GM12878 (cell line): Measurements from ENCODE around the gene ISOC2. TPM values are rescaled to one million over a fixed set of nuclear protein-coding genes. Genes with fewer than 3 reads are reported as not detected.

Experiments
- CBX3 ChIP-seq: fragments of 200-600 bp; sonication (generic); IDR thresholded peaks from 2 replicates; pipeline ENCODE4 v1.6.1; 2016; ENCODE audit warnings: low read depth, borderline replicate concordance
- ESRRA ChIP-seq: IDR thresholded peaks from 2 replicates; pipeline ENCODE4 v1.6.1; 2012; ENCODE audit warnings: mild to moderate bottlenecking, low read length, improper control_type of control experiment
- GATAD2B ChIP-seq: fragments of 450-650 bp; conservative IDR thresholded peaks from 2 replicates; pipeline ENCODE4 v1.6.1; 2017; ENCODE audit warnings: low read depth, mild to moderate bottlenecking, moderate library complexity
- JUNB ChIP-seq: IDR thresholded peaks from 2 replicates; pipeline ENCODE4 v1.6.1; 2016; ENCODE audit warnings: antibody characterized with exemption, mild to moderate bottlenecking
- MTA2 ChIP-seq: fragments of 450-650 bp; IDR thresholded peaks from 2 replicates; pipeline ENCODE4 v1.6.1; 2016; ENCODE audit warnings: low read depth, mild to moderate bottlenecking, moderate library complexity
- NBN ChIP-seq: fragments of 450-650 bp; IDR thresholded peaks from 2 replicates; pipeline ENCODE4 v1.6.1; 2016
- NR2F1 ChIP-seq: fragments of 450-650 bp; conservative IDR thresholded peaks from 2 replicates; pipeline ENCODE4 v1.6.1; 2017; ENCODE audit warnings: mild to moderate bottlenecking
- SMAD1 ChIP-seq: fragments of 450-650 bp; IDR thresholded peaks from 2 replicates; pipeline ENCODE4 v1.6.1; 2018; ENCODE audit warnings: mild to moderate bottlenecking, low read depth; ENCODE audit not compliant: partially characterized antibody
- YY1 ChIP-seq: IDR thresholded peaks from 2 replicates; pipeline ENCODE4 v1.6.1; 2011; ENCODE audit warnings: low read depth, mild to moderate bottlenecking, low read length
- ZZZ3 ChIP-seq: IDR thresholded peaks from 2 replicates; pipeline ENCODE4 v1.6.1; 2011; ENCODE audit warnings: low read depth; ENCODE audit not compliant: control insufficient read depth, insufficient read length
- polyA plus RNA-seq, 11 experiments: library from polyadenylated mRNA; depleted of rRNA in 4 of 11; unstranded in 6 of 11; stranded (reverse) in 5 of 11; fragments of >200 nt; fragmentation: Nextera tagmentation in 4 of 11; fragmentation: Illumina TruSeq in 1 of 11; extraction: Ambion mirVana in 4 of 11; extraction: Trizol in 1 of 11; gene quantifications; 1 replicate in 1 of 11; 2 replicates in 10 of 11; pipeline versions ENCODE4 v1.2.1 to v1.2.3, GENCODE V29; 2011 to 2016; ENCODE audit warnings: inconsistent platforms in 2 of 11, missing spikeins in 2 of 11, low read depth in 1 of 11
- total RNA-seq, 4 experiments: library from RNA; depleted of rRNA in 3 of 4; stranded (reverse); fragments of >200 nt in 3 of 4; fragmentation: Illumina TruSeq in 1 of 4; extraction: Trizol in 1 of 4; gene quantifications; 2 replicates each; pipeline versions ENCODE4 v1.2.1 to v1.2.3, GENCODE V29; 2013 to 2021
- TF ChIP-seq, protein P1 (sequence below): IDR thresholded peaks from 2 replicates; pipeline ENCODE4 v1.6.1; 2011; ENCODE audit warnings: borderline replicate concordance, low read depth, mild to moderate bottlenecking, moderate library complexity, low read length; ENCODE audit not compliant: insufficient read depth, poor library complexity, severe bottlenecking
- TF ChIP-seq, protein P2 (sequence below): fragments of 450-650 bp; IDR thresholded peaks from 2 replicates; pipeline ENCODE4 v1.6.1; 2018; ENCODE audit warnings: mild to moderate bottlenecking, low read depth, moderate library complexity; ENCODE audit not compliant: partially characterized antibody
- TF ChIP-seq, protein P3 (sequence below): fragments of 450-650 bp; formaldehyde crosslinking; IDR thresholded peaks from 2 replicates; pipeline ENCODE4 v1.4.0; 2022; ENCODE audit warnings: mild to moderate bottlenecking, moderate library complexity
- TF ChIP-seq, protein P4 (sequence below): IDR thresholded peaks from 2 replicates; pipeline ENCODE4 v1.6.1; 2012; ENCODE audit warnings: low read depth, low read length, improper control_type of control experiment
- TF ChIP-seq, protein P5 (sequence below): IDR thresholded peaks from 2 replicates; pipeline ENCODE4 v1.6.1; 2012; ENCODE audit warnings: low read length, inconsistent platforms
- TF ChIP-seq, protein P6 (sequence below), 3 experiments: IDR thresholded peaks in 2 of 3; conservative IDR thresholded peaks in 1 of 3; 2 replicates each; pipeline ENCODE4 v1.5.1; 2011; ENCODE audit warnings: low read depth in 3 of 3, low read length in 3 of 3, mild to moderate bottlenecking in 3 of 3, control low read depth in 2 of 3, moderate library complexity in 2 of 3, inconsistent platforms in 1 of 3, mixed read lengths in 1 of 3; ENCODE audit not compliant: control insufficient read depth in 2 of 3, insufficient read depth in 1 of 3; ENCODE audit errors: extremely low read depth in 1 of 3
- TF ChIP-seq, protein P7 (sequence below): fragments of 450-650 bp; IDR thresholded peaks from 2 replicates; pipeline ENCODE4 v1.6.1; 2014; ENCODE audit warnings: mild to moderate bottlenecking

ISOC2 gene
- total and polyA plus RNA-seq, 10 of the 15 experiments (the other 5 are each of a cell fraction or from before 2014, with no cell fraction given) = 0.72 to 238 (median 56.9) TPM

DNA sequence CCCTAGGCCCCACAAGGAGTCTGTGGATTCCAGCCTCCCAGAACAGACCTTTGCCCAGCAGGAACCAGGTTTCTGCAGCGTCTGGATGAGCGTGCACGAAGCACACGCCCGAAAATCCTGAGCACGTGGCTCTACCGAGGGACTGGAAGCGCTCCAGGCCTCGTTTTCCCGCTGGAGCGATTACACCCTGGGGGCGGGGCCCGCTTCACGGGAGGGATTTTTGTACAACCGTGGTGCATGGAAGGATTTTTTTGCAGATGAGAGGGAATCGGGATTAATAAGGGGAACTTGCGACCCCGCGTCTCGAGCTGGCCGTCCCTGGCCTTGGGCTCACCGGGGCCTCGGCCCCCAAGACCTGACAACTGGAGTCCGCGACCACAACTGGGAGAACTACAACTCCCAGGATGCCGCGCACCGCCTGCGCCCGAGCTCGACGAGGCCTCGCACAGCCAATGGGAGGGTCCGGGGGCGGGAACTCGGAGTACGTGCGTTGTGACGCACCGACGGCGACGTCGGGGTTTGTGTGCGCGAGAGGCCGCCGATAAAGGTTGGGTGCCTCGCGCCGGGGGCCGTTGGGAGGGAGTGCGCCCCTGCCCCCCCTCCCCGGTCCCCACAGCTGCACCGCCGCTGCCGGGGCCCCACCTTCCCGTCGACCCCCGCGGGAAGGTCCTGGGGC, 14.8 kb upstream of the ISOC2 start, which contains the start of gene ZNF628 (continued):
- TF ChIP-seq YY1 = peak; percentile 68
- no peak for TF ChIP-seq SMAD1
- TF ChIP-seq, protein P1, sequence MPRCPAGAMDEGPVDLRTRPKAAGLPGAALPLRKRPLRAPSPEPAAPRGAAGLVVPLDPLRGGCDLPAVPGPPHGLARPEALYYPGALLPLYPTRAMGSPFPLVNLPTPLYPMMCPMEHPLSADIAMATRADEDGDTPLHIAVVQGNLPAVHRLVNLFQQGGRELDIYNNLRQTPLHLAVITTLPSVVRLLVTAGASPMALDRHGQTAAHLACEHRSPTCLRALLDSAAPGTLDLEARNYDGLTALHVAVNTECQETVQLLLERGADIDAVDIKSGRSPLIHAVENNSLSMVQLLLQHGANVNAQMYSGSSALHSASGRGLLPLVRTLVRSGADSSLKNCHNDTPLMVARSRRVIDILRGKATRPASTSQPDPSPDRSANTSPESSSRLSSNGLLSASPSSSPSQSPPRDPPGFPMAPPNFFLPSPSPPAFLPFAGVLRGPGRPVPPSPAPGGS = no peak
- TF ChIP-seq MTA2 = no peak
- no peak for TF ChIP-seq CBX3
- TF ChIP-seq, protein P2, sequence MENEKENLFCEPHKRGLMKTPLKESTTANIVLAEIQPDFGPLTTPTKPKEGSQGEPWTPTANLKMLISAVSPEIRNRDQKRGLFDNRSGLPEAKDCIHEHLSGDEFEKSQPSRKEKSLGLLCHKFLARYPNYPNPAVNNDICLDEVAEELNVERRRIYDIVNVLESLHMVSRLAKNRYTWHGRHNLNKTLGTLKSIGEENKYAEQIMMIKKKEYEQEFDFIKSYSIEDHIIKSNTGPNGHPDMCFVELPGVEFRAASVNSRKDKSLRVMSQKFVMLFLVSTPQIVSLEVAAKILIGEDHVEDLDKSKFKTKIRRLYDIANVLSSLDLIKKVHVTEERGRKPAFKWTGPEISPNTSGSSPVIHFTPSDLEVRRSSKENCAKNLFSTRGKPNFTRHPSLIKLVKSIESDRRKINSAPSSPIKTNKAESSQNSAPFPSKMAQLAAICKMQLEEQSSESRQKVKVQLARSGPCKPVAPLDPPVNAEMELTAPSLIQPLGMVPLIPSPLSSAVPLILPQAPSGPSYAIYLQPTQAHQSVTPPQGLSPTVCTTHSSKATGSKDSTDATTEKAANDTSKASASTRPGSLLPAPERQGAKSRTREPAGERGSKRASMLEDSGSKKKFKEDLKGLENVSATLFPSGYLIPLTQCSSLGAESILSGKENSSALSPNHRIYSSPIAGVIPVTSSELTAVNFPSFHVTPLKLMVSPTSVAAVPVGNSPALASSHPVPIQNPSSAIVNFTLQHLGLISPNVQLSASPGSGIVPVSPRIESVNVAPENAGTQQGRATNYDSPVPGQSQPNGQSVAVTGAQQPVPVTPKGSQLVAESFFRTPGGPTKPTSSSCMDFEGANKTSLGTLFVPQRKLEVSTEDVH = no peak
- TF ChIP-seq, protein P3, sequence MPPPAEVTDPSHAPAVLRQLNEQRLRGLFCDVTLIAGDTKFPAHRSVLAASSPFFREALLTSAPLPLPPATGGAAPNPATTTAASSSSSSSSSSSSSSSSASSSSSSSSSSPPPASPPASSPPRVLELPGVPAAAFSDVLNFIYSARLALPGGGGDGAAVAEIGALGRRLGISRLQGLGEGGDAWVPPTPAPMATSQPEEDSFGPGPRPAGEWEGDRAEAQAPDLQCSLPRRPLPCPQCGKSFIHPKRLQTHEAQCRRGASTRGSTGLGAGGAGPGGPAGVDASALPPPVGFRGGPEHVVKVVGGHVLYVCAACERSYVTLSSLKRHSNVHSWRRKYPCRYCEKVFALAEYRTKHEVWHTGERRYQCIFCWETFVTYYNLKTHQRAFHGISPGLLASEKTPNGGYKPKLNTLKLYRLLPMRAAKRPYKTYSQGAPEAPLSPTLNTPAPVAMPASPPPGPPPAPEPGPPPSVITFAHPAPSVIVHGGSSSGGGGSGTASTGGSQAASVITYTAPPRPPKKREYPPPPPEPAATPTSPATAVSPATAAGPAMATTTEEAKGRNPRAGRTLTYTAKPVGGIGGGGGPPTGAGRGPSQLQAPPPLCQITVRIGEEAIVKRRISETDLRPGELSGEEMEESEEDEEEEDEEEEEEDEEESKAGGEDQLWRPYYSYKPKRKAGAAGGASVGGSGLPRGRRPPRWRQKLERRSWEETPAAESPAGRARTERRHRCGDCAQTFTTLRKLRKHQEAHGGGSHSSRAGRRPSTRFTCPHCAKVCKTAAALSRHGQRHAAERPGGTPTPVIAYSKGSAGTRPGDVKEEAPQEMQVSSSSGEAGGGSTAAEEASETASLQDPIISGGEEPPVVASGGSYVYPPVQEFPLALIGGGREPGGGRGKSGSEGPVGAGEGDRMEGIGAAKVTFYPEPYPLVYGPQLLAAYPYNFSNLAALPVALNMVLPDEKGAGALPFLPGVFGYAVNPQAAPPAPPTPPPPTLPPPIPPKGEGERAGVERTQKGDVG (CRISPR knock-in tag) = no peak
- TF ChIP-seq, protein P4, sequence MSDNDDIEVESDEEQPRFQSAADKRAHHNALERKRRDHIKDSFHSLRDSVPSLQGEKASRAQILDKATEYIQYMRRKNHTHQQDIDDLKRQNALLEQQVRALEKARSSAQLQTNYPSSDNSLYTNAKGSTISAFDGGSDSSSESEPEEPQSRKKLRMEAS = no peak
- no peak for TF ChIP-seq ZZZ3
- TF ChIP-seq NR2F1 = no peak
- TF ChIP-seq, protein P5, sequence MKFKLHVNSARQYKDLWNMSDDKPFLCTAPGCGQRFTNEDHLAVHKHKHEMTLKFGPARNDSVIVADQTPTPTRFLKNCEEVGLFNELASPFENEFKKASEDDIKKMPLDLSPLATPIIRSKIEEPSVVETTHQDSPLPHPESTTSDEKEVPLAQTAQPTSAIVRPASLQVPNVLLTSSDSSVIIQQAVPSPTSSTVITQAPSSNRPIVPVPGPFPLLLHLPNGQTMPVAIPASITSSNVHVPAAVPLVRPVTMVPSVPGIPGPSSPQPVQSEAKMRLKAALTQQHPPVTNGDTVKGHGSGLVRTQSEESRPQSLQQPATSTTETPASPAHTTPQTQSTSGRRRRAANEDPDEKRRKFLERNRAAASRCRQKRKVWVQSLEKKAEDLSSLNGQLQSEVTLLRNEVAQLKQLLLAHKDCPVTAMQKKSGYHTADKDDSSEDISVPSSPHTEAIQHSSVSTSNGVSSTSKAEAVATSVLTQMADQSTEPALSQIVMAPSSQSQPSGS = no peak
- TF ChIP-seq, protein P6, sequence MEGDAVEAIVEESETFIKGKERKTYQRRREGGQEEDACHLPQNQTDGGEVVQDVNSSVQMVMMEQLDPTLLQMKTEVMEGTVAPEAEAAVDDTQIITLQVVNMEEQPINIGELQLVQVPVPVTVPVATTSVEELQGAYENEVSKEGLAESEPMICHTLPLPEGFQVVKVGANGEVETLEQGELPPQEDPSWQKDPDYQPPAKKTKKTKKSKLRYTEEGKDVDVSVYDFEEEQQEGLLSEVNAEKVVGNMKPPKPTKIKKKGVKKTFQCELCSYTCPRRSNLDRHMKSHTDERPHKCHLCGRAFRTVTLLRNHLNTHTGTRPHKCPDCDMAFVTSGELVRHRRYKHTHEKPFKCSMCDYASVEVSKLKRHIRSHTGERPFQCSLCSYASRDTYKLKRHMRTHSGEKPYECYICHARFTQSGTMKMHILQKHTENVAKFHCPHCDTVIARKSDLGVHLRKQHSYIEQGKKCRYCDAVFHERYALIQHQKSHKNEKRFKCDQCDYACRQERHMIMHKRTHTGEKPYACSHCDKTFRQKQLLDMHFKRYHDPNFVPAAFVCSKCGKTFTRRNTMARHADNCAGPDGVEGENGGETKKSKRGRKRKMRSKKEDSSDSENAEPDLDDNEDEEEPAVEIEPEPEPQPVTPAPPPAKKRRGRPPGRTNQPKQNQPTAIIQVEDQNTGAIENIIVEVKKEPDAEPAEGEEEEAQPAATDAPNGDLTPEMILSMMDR (IDR thresholded peaks at IDR 0.05 in 2 of 3, conservative IDR thresholded peaks at IDR 0.05 in 1 of 3; ENCODE audit: control insufficient read depth in 2 of 3, extremely low read depth in 1 of 3, insufficient read depth in 1 of 3, low read depth in 3 of 3, low read length in 3 of 3) = no peak
- TF ChIP-seq NBN = peak; percentile 63; the same call in 1 of the 2 replicates
- TF ChIP-seq GATAD2B = peak; percentile 57
- TF ChIP-seq, protein P7, sequence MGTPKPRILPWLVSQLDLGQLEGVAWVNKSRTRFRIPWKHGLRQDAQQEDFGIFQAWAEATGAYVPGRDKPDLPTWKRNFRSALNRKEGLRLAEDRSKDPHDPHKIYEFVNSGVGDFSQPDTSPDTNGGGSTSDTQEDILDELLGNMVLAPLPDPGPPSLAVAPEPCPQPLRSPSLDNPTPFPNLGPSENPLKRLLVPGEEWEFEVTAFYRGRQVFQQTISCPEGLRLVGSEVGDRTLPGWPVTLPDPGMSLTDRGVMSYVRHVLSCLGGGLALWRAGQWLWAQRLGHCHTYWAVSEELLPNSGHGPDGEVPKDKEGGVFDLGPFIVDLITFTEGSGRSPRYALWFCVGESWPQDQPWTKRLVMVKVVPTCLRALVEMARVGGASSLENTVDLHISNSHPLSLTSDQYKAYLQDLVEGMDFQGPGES = no peak
- no peak for TF ChIP-seq ESRRA
- TF ChIP-seq JUNB = no peak
